Mesothelial cell of epicardium (in vitro differentiated cells): ENCODE measurements around the gene SGCA. TPM values are rescaled to one million over a fixed set of nuclear protein-coding genes. Genes with fewer than 3 reads are reported as not detected.

Experiments
- DNase-seq, 2 experiments: peaks; one replicate each; pipeline ENCODE4 v3.0.0; 2021; ENCODE audit warnings: low spot score in 2 of 2; ENCODE audit not compliant: unreplicated experiment in 2 of 2
- H3K27ac Mint-ChIP-seq: 2 replicates; pipeline ENCODE4 v1.8.0; 2021; ENCODE audit warnings: mixed read lengths
- H3K27me3 Mint-ChIP-seq: 2 replicates; pipeline ENCODE4 v1.8.0; 2021; ENCODE audit warnings: low read depth, mixed read lengths
- H3K36me3 Mint-ChIP-seq: 2 replicates; pipeline ENCODE4 v1.8.0; 2021; ENCODE audit warnings: mixed read lengths
- H3K4me1 Mint-ChIP-seq: 2 replicates; pipeline ENCODE4 v1.8.0; 2021; ENCODE audit warnings: mixed read lengths
- H3K4me3 Mint-ChIP-seq: 2 replicates; pipeline ENCODE4 v1.8.0; 2021; ENCODE audit warnings: mild to moderate bottlenecking, moderate library complexity, mixed read lengths
- H3K9me3 Mint-ChIP-seq: 2 replicates; pipeline ENCODE4 v1.8.0; 2021; ENCODE audit warnings: mixed read lengths
- CTCF ChIP-seq: fragments of 200-600 bp; sonication (generic); IDR thresholded peaks from one replicate; pipeline ENCODE4 v1.5.0; 2021; ENCODE audit warnings: antibody characterized with exemption; ENCODE audit not compliant: unreplicated experiment
- total RNA-seq: library from RNA; stranded (reverse); gene quantifications from 3 replicates; pipeline ENCODE4 v1.2.1, GENCODE V29; 2021

The SGCA gene
- total RNA-seq, 1 donor from 2014 or later = not detected

GRCh38 chr17:50139185-50139783 is 26.5 kb upstream of the SGCA start:
- H3K4me1 Mint-ChIP-seq = no peaks in the 10 kb centered on the region
- DNase-seq = no peak
- H3K36me3 Mint-ChIP-seq = peaks cover 68% of the 10 kb centered on the region
- no peak for TF ChIP-seq CTCF
- H3K27me3 Mint-ChIP-seq = no peaks in the 10 kb centered on the region
- no peak overlapping the region for H3K4me3 Mint-ChIP-seq
- no peaks in the 10 kb centered on the region for H3K9me3 Mint-ChIP-seq
- no peak overlapping the region for H3K27ac Mint-ChIP-seq

- Mint-ChIP-seq H3K27ac (no peak overlapping the region), H3K36me3 (peaks cover 71% of the 10 kb centered on the region), H3K4me1 (no peaks in the 10 kb centered on the region), H3K27me3 (no peaks in the 10 kb centered on the region), H3K4me3 (no peak overlapping the region), H3K9me3 (no peaks in the 10 kb centered on the region)
- peak; percentile 53 to 81 for DNase-seq
- TF ChIP-seq CTCF = peak; percentile 93
Measured at GRCh38 chr17:50139950-50140885, 25.6 kb upstream of the SGCA start.

- no peaks in the 10 kb centered on the region for H3K9me3 Mint-ChIP-seq
- H3K27me3 Mint-ChIP-seq = no peaks in the 10 kb centered on the region
- H3K36me3 Mint-ChIP-seq = peaks cover 69% of the 10 kb centered on the region
- H3K27ac Mint-ChIP-seq = no peak overlapping the region
- TF ChIP-seq CTCF = no peak
- no peak overlapping the region for H3K4me3 Mint-ChIP-seq
- H3K4me1 Mint-ChIP-seq = peaks cover 3% of the 10 kb centered on the region
- no peak for DNase-seq
Measured at GRCh38 chr17:50141026-50141744, 24.6 kb upstream of the SGCA start.

- Mint-ChIP-seq H3K27ac (no peak overlapping the region), H3K36me3 (peaks cover 64% of the 10 kb centered on the region)
Measured at GRCh38 chr17:50141745-50142110, 24.1 kb upstream of the SGCA start.

More at GRCh38 chr17:50141745-50142110, 24.1 kb upstream of the SGCA start:
- no peaks in the 10 kb centered on the region for H3K9me3 Mint-ChIP-seq
- no peak for DNase-seq
- no peak overlapping the region for H3K4me3 Mint-ChIP-seq
- no peak for TF ChIP-seq CTCF
- peaks cover 6% of the 10 kb centered on the region for H3K4me1 Mint-ChIP-seq
- no peaks in the 10 kb centered on the region for H3K27me3 Mint-ChIP-seq
